Psoas muscle (tissue), 7 donors: ENCODE data around the gene RTN1. TPM values are rescaled to one million over a fixed set of nuclear protein-coding genes. Genes with fewer than 3 reads are reported as not detected.

Experiments used
- polyA plus RNA-seq, 3 donors: library from polyadenylated mRNA; stranded (reverse); fragments of 200-250 nt; gene quantifications; one replicate each; pipeline ENCODE4 v1.2.3, GENCODE V29; 2013
- total RNA-seq, 4 donors: library from RNA; stranded (reverse); fragmentation: NEBNext Ultra II Directional in 2 of 4; extraction: Animal tissue kit (Norgen Biotek cat#: 25700) in 2 of 4; gene quantifications; one replicate each; pipeline versions ENCODE4 v1.2.1 to v1.2.4, GENCODE V29; 2021 to 2023
- donor health status: healthy with polysubstance abuse.
- donor health status: DM: no; HTN: no; CAD: no; lungs with moderate emphysema.
- donor health status: Bipolar disorder and iron deficiency.
- donor health status: healthy.
- donor health status: DM: no; HTN: no; CAD: no.
- donor health status: DM: no; HTN: no; CAD: no.
- donor health status: DM: yes; HTN: yes; CAD: no.

Gene RTN1
- total and polyA plus RNA-seq, 7 donors: 0.17 to 1.7 (median 0.74) TPM

Other genes with a start within 250 kb of the RTN1 start
- under 1 TPM in 2 of 4 donors, not detected in 2; 0.12 to 0.40 TPM for gene LRRC9, start 49.4 kb upstream of the RTN1 start, total RNA-seq
- gene LRRC9, start 49.4 kb upstream of the RTN1 start, polyA plus RNA-seq: under 1 TPM in 1 of 3 donors, not detected in 2; under 0.01 TPM
- gene PCNX4, start 221.1 kb upstream of the RTN1 start, total RNA-seq: 10 to 100 TPM; 24.4 to 41.4 (median 38.5) TPM
- gene PCNX4, start 221.1 kb upstream of the RTN1 start, polyA plus RNA-seq: 10 to 100 TPM; 13.0 to 21.6 (median 20.1) TPM